HepG2 (cell line): ENCODE results near the gene HPCAL1. TPM values are rescaled to one million over a fixed set of nuclear protein-coding genes. Genes with fewer than 3 reads are reported as not detected.

Experiments
- ATAC-seq: fragments of 200-7000 bp; cut with Tn5 transposase; 3 replicates; pipeline ENCODE4 v1.9.1; 2020; ENCODE audit warnings: mild to moderate bottlenecking, moderate library complexity
- BruUV-seq: library from RNA; stranded (reverse); fragments of 400-500 nt; replicated peaks from 2 replicates; lab custom pipeline; 2021; lab: Mats Ljungman, UMichigan
- CTCF ChIA-PET: fragments of 300-600 bp; formaldehyde crosslinking; extraction: SDS; loops from one replicate; lab custom pipeline; 2021; ENCODE audit warnings: low total read pairs, inconsistent platforms, low intra/inter-chr PET ratio; lab: Yijun Ruan, JAX
- POLR2A ChIA-PET: fragments of 350-600 bp; sonication (Branson Sonifier 250); formaldehyde crosslinking; loops from one replicate; lab custom pipeline; 2020; ENCODE audit warnings: antibody characterized with exemption, inconsistent platforms; lab: Yijun Ruan, JAX
- DNase-seq: peaks from one replicate; pipeline ENCODE4 v3.0.0-alpha.2; 2015; ENCODE audit warnings: low spot score
- FAIRE-seq: peaks from 3 replicates; lab custom pipeline; 2011; peaks lifted over from hg19 to GRCh38; lab: Jason Lieb, UNC
- H2AFZ ChIP-seq: one replicate; pipeline ENCODE4 v1.6.1; 2011; ENCODE audit warnings: low read length, inconsistent platforms
- H3K27ac ChIP-seq: fragments of 300-600 bp; 3 replicates; pipeline ENCODE4 v1.8.0; 2011; ENCODE audit warnings: mixed run types, mild to moderate bottlenecking, mixed read lengths, low read length, inconsistent platforms; ENCODE audit not compliant: insufficient read depth; ENCODE audit errors: extremely low read length
- H3K27me3 ChIP-seq, 2 experiments: fragments of 200-600 bp in 1 of 2; 2 replicates in 1 of 2; 3 replicates in 1 of 2; pipeline versions ENCODE4 v1.6.0 to v1.8.0; 2011; ENCODE audit warnings: low read length in 2 of 2, mild to moderate bottlenecking in 2 of 2, moderate library complexity in 2 of 2, inconsistent platforms in 1 of 2; ENCODE audit not compliant: insufficient read depth in 2 of 2, control insufficient read depth in 1 of 2
- H3K36me3 ChIP-seq, 2 experiments: fragments of 200-600 bp in 1 of 2; replicated peaks in 1 of 2; 2 replicates in 1 of 2; 3 replicates in 1 of 2; pipeline versions ENCODE4 v1.5.1 to v1.8.0; 2011; ENCODE audit warnings: low read length in 2 of 2, inconsistent platforms in 1 of 2; ENCODE audit not compliant: insufficient read depth in 2 of 2, control insufficient read depth in 1 of 2
- H3K4me1 ChIP-seq: 2 replicates; pipeline ENCODE4 v1.5.1; 2012; ENCODE audit warnings: low read length, inconsistent platforms; ENCODE audit not compliant: insufficient read depth
- H3K4me2 ChIP-seq: 2 replicates; pipeline ENCODE4 v1.6.0; 2011; ENCODE audit warnings: low read depth, low read length, inconsistent platforms
- H3K4me3 ChIP-seq, 3 experiments: fragments of 200-600 bp in 1 of 3; sonication (generic), shearing (Covaris generic) in 1 of 3; replicated peaks in 1 of 3; 2 replicates each; pipeline ENCODE4 v1.5.1; 2011 to 2016; ENCODE audit warnings: low read length in 3 of 3, inconsistent platforms in 2 of 3, low read depth in 2 of 3, mild to moderate bottlenecking in 2 of 3, control low read depth in 1 of 3, mixed read lengths in 1 of 3; ENCODE audit not compliant: insufficient read depth in 1 of 3
- H3K79me2 ChIP-seq: one replicate; pipeline ENCODE4 v1.6.1; 2011; ENCODE audit warnings: low read length, inconsistent platforms; ENCODE audit not compliant: insufficient read depth
- H3K9ac ChIP-seq: 2 replicates; pipeline ENCODE4 v1.6.0; 2011; ENCODE audit warnings: mild to moderate bottlenecking, low read depth, low read length, inconsistent platforms; ENCODE audit not compliant: insufficient read depth
- H3K9me3 ChIP-seq: 2 replicates; pipeline ENCODE4 v1.5.1; 2012; ENCODE audit warnings: mild to moderate bottlenecking, low read length
- H4K20me1 ChIP-seq: 2 replicates; pipeline ENCODE4 v1.6.0; 2011; ENCODE audit warnings: inconsistent platforms, mild to moderate bottlenecking, low read length, moderate library complexity; ENCODE audit not compliant: insufficient read depth
- CREBL2 ChIP-seq: sonication (generic); formaldehyde crosslinking; IDR thresholded peaks from 2 replicates; pipeline ENCODE4 v1.8.1; 2023; ENCODE audit warnings: missing genetic modification reagents, mild to moderate bottlenecking, borderline replicate concordance
- DDIT3 ChIP-seq: sonication (generic); formaldehyde crosslinking; IDR thresholded peaks from 2 replicates; pipeline ENCODE4 v1.4.0; 2020; ENCODE audit warnings: mild to moderate bottlenecking, missing genetic modification reagents
- GFI1 ChIP-seq: sonication (generic); formaldehyde crosslinking; IDR thresholded peaks from 2 replicates; pipeline ENCODE4 v1.5.0; 2020; ENCODE audit warnings: missing genetic modification reagents, mild to moderate bottlenecking, borderline replicate concordance
- GRHL1 ChIP-seq: sonication (generic); formaldehyde crosslinking; conservative IDR thresholded peaks from 2 replicates; pipeline ENCODE4 v1.8.0; 2022; ENCODE audit warnings: missing genetic modification reagents
- GTF3A ChIP-seq: sonication (generic); formaldehyde crosslinking; conservative IDR thresholded peaks from 2 replicates; pipeline ENCODE4 v1.4.0; 2020; ENCODE audit warnings: mild to moderate bottlenecking, missing genetic modification reagents
- HES4 ChIP-seq: sonication (generic); formaldehyde crosslinking; IDR thresholded peaks from 2 replicates; pipeline ENCODE4 v1.9.0; 2021; ENCODE audit warnings: mild to moderate bottlenecking, missing genetic modification reagents, borderline replicate concordance
- IRF2 ChIP-seq: IDR thresholded peaks from 2 replicates; pipeline ENCODE4 v1.6.1; 2018; ENCODE audit warnings: missing genetic modification reagents, missing compliant biosample characterization
- NFKBIZ ChIP-seq: IDR thresholded peaks from 2 replicates; pipeline ENCODE4 v1.6.1; 2018; ENCODE audit warnings: missing genetic modification reagents, missing compliant biosample characterization
- RBM22 ChIP-seq: fragments of 200-400 bp; formaldehyde crosslinking; optimal IDR thresholded peaks from 2 replicates; pipeline ENCODE3; 2017; ENCODE audit warnings: mild to moderate bottlenecking, low read length, moderate library complexity
- SP4 ChIP-seq: sonication (generic); formaldehyde crosslinking; IDR thresholded peaks from 2 replicates; pipeline ENCODE4 v1.8.1; 2023; ENCODE audit warnings: mild to moderate bottlenecking, missing genetic modification reagents
- SP5 ChIP-seq: IDR thresholded peaks from 2 replicates; pipeline ENCODE4 v1.6.1; 2016; ENCODE audit warnings: low read depth, borderline replicate concordance
- ZC3H4 ChIP-seq: sonication (generic); formaldehyde crosslinking; IDR thresholded peaks from 2 replicates; pipeline ENCODE4 v1.4.0; 2020; ENCODE audit warnings: missing genetic modification reagents, borderline replicate concordance
- ZFP1 ChIP-seq: IDR thresholded peaks from 2 replicates; pipeline ENCODE4 v1.6.1; 2016
- ZNF121 ChIP-seq: sonication (generic); formaldehyde crosslinking; IDR thresholded peaks from 2 replicates; pipeline ENCODE4 v1.5.0; 2020; ENCODE audit warnings: mild to moderate bottlenecking, missing genetic modification reagents
- ZNF275 ChIP-seq: sonication (generic); formaldehyde crosslinking; IDR thresholded peaks from 2 replicates; pipeline ENCODE4 v1.8.0; 2022; ENCODE audit warnings: missing genetic modification reagents, mild to moderate bottlenecking, inconsistent platforms, borderline replicate concordance
- ZNF326 ChIP-seq: sonication (generic); formaldehyde crosslinking; IDR thresholded peaks from 2 replicates; pipeline ENCODE4 v1.4.0; 2020; ENCODE audit warnings: missing genetic modification reagents, borderline replicate concordance
- ZNF441 ChIP-seq: sonication (generic); formaldehyde crosslinking; IDR thresholded peaks from 2 replicates; pipeline ENCODE4 v1.7.0; 2021; ENCODE audit warnings: missing genetic modification reagents, borderline replicate concordance
- ZNF547 ChIP-seq: sonication (generic); formaldehyde crosslinking; IDR thresholded peaks from 2 replicates; pipeline ENCODE4 v1.5.1; 2020; ENCODE audit warnings: mild to moderate bottlenecking, missing genetic modification reagents
- ZNF563 ChIP-seq: sonication (generic); formaldehyde crosslinking; IDR thresholded peaks from 2 replicates; pipeline ENCODE4 v1.8.0; 2022; ENCODE audit warnings: mild to moderate bottlenecking, moderate library complexity, missing genetic modification reagents
- ZNF572 ChIP-seq: sonication (generic); formaldehyde crosslinking; IDR thresholded peaks from 2 replicates; pipeline ENCODE4 v1.5.1; 2020; ENCODE audit warnings: mild to moderate bottlenecking, missing genetic modification reagents
- WGBS: methylation state at CpG from one replicate; pipeline ENCODE4 v1.1.6; 2017; ENCODE audit warnings: low lambda C conversion rate; 5-methylcytosine and 5-hydroxymethylcytosine counted together
- in situ Hi-C: cut with HindIII; loops from 2 replicates; pipeline ENCODE4 v1.10.0; 2017; ENCODE audit warnings: low pct_unique_long_range_greater_than_20kb; ENCODE audit not compliant: extremely low pct_ligation_motif_present
- intact Hi-C: fragments of 100-400 bp; cut with micrococcal nuclease; formaldehyde crosslinking; loops from one replicate; pipeline ENCODE4 v1.10.0; 2022; ENCODE audit not compliant: unreplicated experiment
- polyA plus RNA-seq, 8 experiments: library from polyadenylated mRNA; depleted of rRNA in 3 of 8; stranded (reverse) in 7 of 8; unstranded in 1 of 8; fragments of >200 nt; fragmentation: Illumina TruSeq in 4 of 8; extraction: Trizol in 4 of 8; gene quantifications; 2 replicates each; pipeline versions ENCODE4 v1.2.1 to v1.2.3, GENCODE V29; 2011 to 2016; ENCODE audit warnings: low read depth in 4 of 8, missing spikeins in 1 of 8, mixed read lengths in 1 of 8; ENCODE audit not compliant: insufficient read depth in 1 of 8
- total RNA-seq, 5 experiments: library from RNA; depleted of rRNA; stranded (reverse); fragments of >200 nt; fragmentation: Illumina TruSeq; extraction: Trizol; gene quantifications; 2 replicates each; pipeline ENCODE4 v1.2.3, GENCODE V29; 2016; ENCODE audit warnings: low read depth in 1 of 5

Gene HPCAL1
- total and polyA plus RNA-seq, 2 of the 13 experiments (the other 11 are each of a cell fraction or from before 2014, with no cell fraction given): 29.5 to 29.9 TPM

GRCh38 chr2:10363861-10364610, 61.3 kb downstream of the HPCAL1 start (continued):
- TF ChIP-seq GTF3A (no peak), ZC3H4 (no peak), IRF2 (CRISPR knock-in tag) (0 out of 2 replicates have a peak, but pooled peaks have one; percentile 22), SP4 (CRISPR knock-in tag) (no peak), ZFP1 (CRISPR knock-in tag) (no peak), ZNF572 (CRISPR knock-in tag) (no peak; the same call in 1 of the 2 replicates), ZNF441 (CRISPR knock-in tag) (no peak), ZNF326 (CRISPR knock-in tag) (no peak), NFKBIZ (CRISPR knock-in tag) (no peak)

- Histone ChIP-seq H3K4me3 (no peak overlapping the region), H3K4me2 (peak overlapping the region; percentile 56), H3K9me3 (no peaks in the 10 kb centered on the region), H3K4me1 (peaks cover 80% of the 10 kb centered on the region), H3K36me3 (no peaks in the 10 kb centered on the region; a peak in 1 of 5 replicates), H3K27ac (no peak overlapping the region), H2AFZ (no peak overlapping the region), H3K79me2 (peaks cover 15% of the 10 kb centered on the region), H3K9ac (no peak overlapping the region), H4K20me1 (peaks cover 71% of the 10 kb centered on the region), H3K27me3 (no peaks in the 10 kb centered on the region)
- FAIRE-seq (no peak), DNase-seq (no peak), ATAC-seq (no peak)
- CTCF ChIA-PET: no interaction called here
- POLR2A ChIA-PET: interaction anchor here (1.1 to 2.1 kb wide), 7 partner anchors 13 to 87 kb away, joined by 3 to 11 read pairs (median 5); partner anchors contain the start of gene HPCAL1
- intact Hi-C loops (no loop called here), in situ Hi-C loops (loop anchor here (5.0 kb wide), 1 partner anchor 37 kb away; no protein-coding TSS in a partner anchor)
- 76% methylated on average over 12 of the region's 12 CpGs for WGBS
- BruUV-seq: no TSS peak
- TF ChIP-seq ZNF121 (no peak), CREBL2 (CRISPR knock-in tag) (no peak), RBM22 (peak; percentile 7), GRHL1 (CRISPR knock-in tag) (no peak), GFI1 (CRISPR knock-in tag) (no peak), SP5 (CRISPR knock-in tag) (no peak), HES4 (0 out of 2 replicates have a peak, but pooled peaks have one; percentile 13), DDIT3 (CRISPR knock-in tag) (no peak), ZNF275 (CRISPR knock-in tag) (no peak), ZNF547 (no peak), ZNF563 (CRISPR knock-in tag) (0 out of 2 replicates have a peak, but pooled peaks have one; percentile 30)
These were observed 62.7 kb downstream of the HPCAL1 start for GRCh38 chr2:10365412-10365811.
